Aorta (tissue), 5 donors: ENCODE measurements around the gene TIGD7. TPM values are rescaled to one million over a fixed set of nuclear protein-coding genes. Genes with fewer than 3 reads are reported as not detected.
A peak's percentile ranks its signal among the peaks of the same experiment; 100 is the strongest.
"Not testable (repeated sequence)": the region's sequence is repeated elsewhere in the genome, so short reads cannot be mapped to it uniquely, and the experiment has no call there.

Source experiments
- ATAC-seq: fragments of 200-7000 bp; cut with Tn5 transposase; one replicate; pipeline ENCODE4 v1.9.1; 2022; ENCODE audit warnings: moderate library complexity; ENCODE audit not compliant: low FRiP score
- DNase-seq, 2 donors: peaks; one replicate each; pipeline ENCODE4 v3.0.0-alpha.2; 2020
- H3K27ac ChIP-seq, 2 donors: one replicate each; pipeline ENCODE4 v1.5.1; 2013; ENCODE audit warnings: low read length in 2 of 2, mild to moderate bottlenecking in 2 of 2, moderate library complexity in 2 of 2, control low read depth in 1 of 2, inconsistent platforms in 1 of 2, low read depth in 1 of 2
- H3K27me3 ChIP-seq, 2 donors: one replicate each; pipeline ENCODE4 v1.6.1; 2013; ENCODE audit warnings: control low read depth in 1 of 2, low read length in 1 of 2, mild to moderate bottlenecking in 1 of 2, moderate library complexity in 1 of 2; ENCODE audit not compliant: insufficient read depth in 2 of 2, control insufficient read depth in 1 of 2
- H3K36me3 ChIP-seq, 2 donors: one replicate each; pipeline ENCODE4 v1.6.1; 2013; ENCODE audit warnings: control low read depth in 1 of 2, low read length in 1 of 2, mild to moderate bottlenecking in 1 of 2; ENCODE audit not compliant: insufficient read depth in 2 of 2, control insufficient read depth in 1 of 2
- H3K4me1 ChIP-seq, 2 donors: one replicate each; pipeline ENCODE4 v1.6.1; 2013; ENCODE audit warnings: low read length in 2 of 2, control low read depth in 1 of 2, mild to moderate bottlenecking in 1 of 2, moderate library complexity in 1 of 2; ENCODE audit not compliant: insufficient read depth in 2 of 2, control insufficient read depth in 1 of 2
- H3K4me3 ChIP-seq, 2 donors: one replicate each; pipeline ENCODE4 v1.5.1; 2013; ENCODE audit warnings: low read length in 2 of 2, control low read depth in 1 of 2, mild to moderate bottlenecking in 1 of 2
- H3K9me3 ChIP-seq: one replicate; pipeline ENCODE4 v1.6.1; 2013; ENCODE audit warnings: mild to moderate bottlenecking, low read length; ENCODE audit not compliant: control insufficient read depth
- WGBS, 2 donors: extraction: QIAGEN DNeasy Blood & Tissue Kit; methylation state at CpG; one replicate each; pipeline ENCODE4 v1.1.7; 2013; 5-methylcytosine and 5-hydroxymethylcytosine counted together
- intact Hi-C, 2 donors: fragments of 100-400 bp; cut with DNase I; formaldehyde crosslinking; loops; one replicate each; pipeline versions ENCODE4 v1.14.2 to v1.15.0; 2022
- polyA plus RNA-seq, 2 donors: library from polyadenylated mRNA; stranded (reverse); fragments of 200-250 nt; gene quantifications; one replicate each; pipeline ENCODE4 v1.2.3, GENCODE V29; 2013
- total RNA-seq, 2 donors: library from RNA; stranded (reverse); fragmentation: NEBNext Ultra II Directional; extraction: Animal tissue kit (Norgen Biotek cat#: 25700); gene quantifications; one replicate each; pipeline ENCODE4 v1.2.1, GENCODE V29; 2021
- donor health status: healthy with polysubstance abuse.
- donor health status: Bipolar disorder and iron deficiency.
- donor health status: DM: no; HTN: no; CAD: no.
- donor health status: DM: no; HTN: no; CAD: no.
- donor health status: DM: yes; HTN: yes; CAD: no.

TIGD7 gene
- total and polyA plus RNA-seq, 4 donors = 2.6 to 9.8 (median 6.8) TPM

GRCh38 chr16:3274490-3274889 is 30.7 kb downstream of the TIGD7 start:
- intact Hi-C loops = no loop called here
- Histone ChIP-seq H3K36me3 (no peaks in the 10 kb centered on the region), H3K27ac (no peak overlapping the region), H3K4me1 (no peaks in the 10 kb centered on the region), H3K27me3 (no peaks in the 10 kb centered on the region), H3K9me3 (no peaks in the 10 kb centered on the region), H3K4me3 (no peak overlapping the region)
- 40 to 42% methylated on average over 4 of the region's 4 CpGs for WGBS, 2 donors
- DNase-seq (no peak), ATAC-seq (no peak)

- ATAC-seq, H3K27ac ChIP-seq, H3K9me3 ChIP-seq, H3K4me1 ChIP-seq, DNase-seq, intact Hi-C loops, H3K27me3 ChIP-seq, H3K36me3 ChIP-seq, H3K4me3 ChIP-seq: not testable (repeated sequence)
- 91 to 94% methylated on average over 22 of the region's 22 CpGs for WGBS, 2 donors
Observed at GRCh38 chr16:3271281-3271680, 33.9 kb downstream of the TIGD7 start.

GRCh38 chr16:3270718-3271117 is 34.5 kb downstream of the TIGD7 start:
- H3K9me3 ChIP-seq, H3K4me3 ChIP-seq, ATAC-seq, H3K27ac ChIP-seq, DNase-seq, H3K36me3 ChIP-seq, H3K4me1 ChIP-seq, intact Hi-C loops, H3K27me3 ChIP-seq: not testable (repeated sequence)
- WGBS, 2 donors = 81 to 82% methylated on average over 5 of the region's 5 CpGs

GRCh38 chr16:3268294-3268693 is 36.9 kb downstream of the TIGD7 start:
- no peak for DNase-seq
- no peak for ATAC-seq
- Histone ChIP-seq H3K27me3 (no peaks in the 10 kb centered on the region), H3K36me3 (peaks cover 0 to 3% of the 10 kb centered on the region in 2 donors), H3K9me3 (no peaks in the 10 kb centered on the region), H3K4me1 (no peaks in the 10 kb centered on the region), H3K27ac (no peak overlapping the region), H3K4me3 (no peak overlapping the region)
- intact Hi-C loops = no loop called here
- WGBS, 2 donors = 32 to 38% methylated on average over 1 of the region's 1 CpG

GRCh38 chr16:3266873-3267537 is 38.2 kb downstream of the TIGD7 start:
- ATAC-seq = no peak
- no peaks in the 10 kb centered on the region for H3K9me3 ChIP-seq
- H3K27ac ChIP-seq = no peak overlapping the region
- H3K4me3 ChIP-seq = no peak overlapping the region
- 28 to 30% methylated on average over 5 of the region's 5 CpGs for WGBS, 2 donors
- DNase-seq = peak in 1 of 2 donors; percentile 66
- H3K36me3 ChIP-seq = peaks cover 0 to 3% of the 10 kb centered on the region in 2 donors
- no peaks in the 10 kb centered on the region for H3K4me1 ChIP-seq
- no peaks in the 10 kb centered on the region for H3K27me3 ChIP-seq
- intact Hi-C loops = loop anchor here in 1 of 2 donors (2.0 kb wide), 1 partner anchor 16 kb away; the partner anchor contains the start of gene ZNF263

- H3K27me3 ChIP-seq = no peaks in the 10 kb centered on the region
- H3K9me3 ChIP-seq = no peaks in the 10 kb centered on the region
- H3K36me3 ChIP-seq = peaks cover 0 to 3% of the 10 kb centered on the region in 2 donors
- peak overlapping the region; percentile 60 to 81 for H3K4me3 ChIP-seq
- ATAC-seq (peak; percentile 97), DNase-seq (peak; percentile 99)
- H3K27ac ChIP-seq = peak overlapping the region; percentile 47 to 87
- intact Hi-C loops = no loop called here
- no peaks in the 10 kb centered on the region for H3K4me1 ChIP-seq
- 1% methylated on average over 68 to 77 of the region's 77 CpGs for WGBS, 2 donors
Observed at GRCh38 chr16:3264137-3265036, 40.8 kb downstream of the TIGD7 start.

DNA sequence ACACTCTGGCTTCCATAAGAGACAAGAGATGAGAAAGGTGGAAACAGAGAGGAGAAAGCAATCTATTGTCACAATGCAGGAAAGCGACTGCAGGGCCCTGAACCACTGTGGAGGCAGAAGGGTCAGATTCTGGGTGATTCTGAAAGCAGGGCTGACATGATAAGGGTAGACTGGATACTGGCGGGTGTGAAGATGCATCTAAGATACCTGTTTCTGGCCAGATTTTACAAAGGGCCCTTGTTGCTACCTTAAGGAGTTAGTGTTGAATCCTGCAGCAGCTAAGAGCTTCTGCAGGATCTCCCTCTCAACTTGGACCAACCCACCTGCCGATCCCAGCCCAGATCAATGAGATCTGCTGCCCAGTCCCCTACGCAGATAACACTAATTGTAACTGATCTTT is 42.7 kb downstream of the TIGD7 start:
- H3K36me3 ChIP-seq = no peaks in the 10 kb centered on the region
- H3K4me1 ChIP-seq = no peaks in the 10 kb centered on the region
- intact Hi-C loops = no loop called here
- H3K4me3 ChIP-seq = no peak overlapping the region
- 94 to 99% methylated on average over 4 of the region's 4 CpGs for WGBS, 2 donors
- DNase-seq (no peak), ATAC-seq (no peak)
- H3K27me3 ChIP-seq = no peaks in the 10 kb centered on the region
- no peaks in the 10 kb centered on the region for H3K9me3 ChIP-seq
- no peak overlapping the region for H3K27ac ChIP-seq

- WGBS, 2 donors = 83 to 90% methylated on average over 8 of the region's 8 CpGs
- Histone ChIP-seq H3K4me3 (no peak overlapping the region), H3K4me1 (no peaks in the 10 kb centered on the region), H3K27ac (no peak overlapping the region), H3K9me3 (no peaks in the 10 kb centered on the region), H3K36me3 (no peaks in the 10 kb centered on the region), H3K27me3 (no peaks in the 10 kb centered on the region)
- intact Hi-C loops = no loop called here
- ATAC-seq (no peak), DNase-seq (no peak)
Observed at GRCh38 chr16:3259836-3260235, 45.4 kb downstream of the TIGD7 start.
